ENCODE measurements around the gene OR1F1. TPM values are rescaled to one million over a fixed set of nuclear protein-coding genes. Genes with fewer than 3 reads are reported as not detected.
A peak's percentile ranks its signal among the peaks of the same experiment; 100 is the strongest.

Gene OR1F1
- total RNA-seq, 2 donors from 2014 or later: not detected

GRCh38 chr16:3220839-3221238 is 32.8 kb downstream of the OR1F1 start:
- ATAC-seq (no peak), DNase-seq (no peak)
- Histone ChIP-seq H3K4me3 (no peak overlapping the region), H3K36me3 (replicated peaks in 1 of 2; ENCODE audit: insufficient read depth in 1 of 2, low read depth in 2 of 2) (peaks cover 8 to 13% of the 10 kb centered on the region in 2 donors), H3K4me1 (no peaks in the 10 kb centered on the region), H3K9me3 (peaks cover 0 to 46% (median 0%) of the 10 kb centered on the region in 3 donors), H3K27ac (no peak overlapping the region), H3K27me3 (no peaks in the 10 kb centered on the region)
- intact Hi-C loops (cut with DNase I): loop anchor here (10.0 kb wide), 1 partner anchor 94 kb away; no protein-coding TSS in a partner anchor
- 75 to 79% methylated on average over 10 of the region's 10 CpGs for WGBS, 2 donors
- TF ChIP-seq CTCF (IDR thresholded peaks at IDR 0.05): no peak
- TF ChIP-seq POLR2A (IDR thresholded peaks at IDR 0.05): no peak

- H3K4me3 ChIP-seq: no peak overlapping the region
- TF ChIP-seq CTCF (IDR thresholded peaks at IDR 0.05) (no peak), POLR2A (IDR thresholded peaks at IDR 0.05) (no peak)
- peaks cover 0 to 53% (median 0%) of the 10 kb centered on the region in 3 donors for H3K9me3 ChIP-seq
- DNase-seq (no peak), ATAC-seq (no peak)
- H3K27me3 ChIP-seq: no peaks in the 10 kb centered on the region
- WGBS, 2 donors: 92 to 94% methylated on average over 10 of the region's 10 CpGs
- H3K4me1 ChIP-seq: no peaks in the 10 kb centered on the region
- intact Hi-C loops (cut with DNase I): loop anchor here (10.0 kb wide), 1 partner anchor 91 kb away; no protein-coding TSS in a partner anchor
- H3K27ac ChIP-seq: no peak overlapping the region
- peaks cover 10 to 13% of the 10 kb centered on the region in 2 donors for H3K36me3 ChIP-seq (replicated peaks in 1 of 2; ENCODE audit: insufficient read depth in 1 of 2, low read depth in 2 of 2)
Measured at GRCh38 chr16:3223913-3224515, 36.0 kb downstream of the OR1F1 start.

DNA sequence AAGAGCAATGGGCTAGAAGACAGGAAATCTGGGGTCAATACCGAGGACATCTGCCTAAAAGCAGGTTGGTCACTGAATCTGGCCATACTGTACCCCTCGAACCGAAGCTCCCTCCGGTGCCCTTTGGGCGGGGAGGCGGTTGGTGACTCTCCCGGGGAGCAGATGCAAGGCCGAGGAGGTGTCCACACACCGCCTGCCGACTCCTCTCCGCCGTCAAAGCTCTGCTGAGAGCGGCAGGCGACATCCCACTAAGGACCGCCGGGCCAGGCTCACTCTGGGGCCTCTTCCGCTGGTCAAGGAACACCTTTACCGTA is 46.5 kb downstream of the OR1F1 start:
- peaks cover 13 to 16% of the 10 kb centered on the region in 2 donors for H3K36me3 ChIP-seq (replicated peaks in 1 of 2; ENCODE audit: insufficient read depth in 1 of 2, low read depth in 2 of 2)
- peaks cover 12% of the 10 kb centered on the region for H3K4me1 ChIP-seq
- H3K9me3 ChIP-seq: peaks cover 0 to 6% (median 0%) of the 10 kb centered on the region in 3 donors
- peak overlapping the region; percentile 77 to 94 (median 83) for H3K27ac ChIP-seq
- ATAC-seq (no peak), DNase-seq (no peak)
- TF ChIP-seq POLR2A (IDR thresholded peaks at IDR 0.05) (no peak), CTCF (IDR thresholded peaks at IDR 0.05) (no peak)
- no peaks in the 10 kb centered on the region for H3K27me3 ChIP-seq
- H3K4me3 ChIP-seq: peak overlapping the region; percentile 89 to 93
- 2 to 4% methylated on average over 4 to 18 of the region's 18 CpGs for WGBS, 2 donors
- intact Hi-C loops (cut with DNase I): no loop called here

GRCh38 chr16:3234857-3235561 is 47.0 kb downstream of the OR1F1 start, which contains the start of gene ZNF200:
ZNF200 (minus strand) TSS chr16:3235158; CDS start chr16:3233755, 1,403 bp downstream.
- Histone ChIP-seq H3K27ac (peak within 1 kb of the TSS; percentile 77 to 94 (median 83)), H3K27me3 (no peaks in the 10 kb centered on the region), H3K9me3 (peaks cover 0 to under 1% (median 0%) of the 10 kb centered on the region in 3 donors), H3K36me3 (replicated peaks in 1 of 2; ENCODE audit: insufficient read depth in 1 of 2, low read depth in 2 of 2) (peaks cover 13 to 16% of the 10 kb centered on the region in 2 donors), H3K4me3 (peak within 1 kb of the TSS; percentile 89 to 93), H3K4me1 (peaks cover 12% of the 10 kb centered on the region)
- DNase-seq (peak; percentile 95 to 98 (median 97)), ATAC-seq (peak; percentile 99)
- intact Hi-C loops (cut with DNase I): no loop called here
- TF ChIP-seq CTCF (IDR thresholded peaks at IDR 0.05) (peak in 1 of 7 experiments; percentile 1), POLR2A (IDR thresholded peaks at IDR 0.05) (peak in 2 of 3 donors; percentile 72 to 76)
- WGBS, 2 donors: 0 to 1% methylated on average over 11 to 57 of the region's 59 CpGs
